AG09309 (cell line): ENCODE results near the gene MYL7.

ENCODE experiments used
- DNase-seq: peaks from one replicate; pipeline ENCODE4 v3.0.0-alpha.2; 2010; ENCODE audit warnings: low read depth
- H3K4me3 ChIP-seq: 2 replicates; pipeline ENCODE4 v1.5.1; 2011; ENCODE audit warnings: mild to moderate bottlenecking, low read depth, low read length, moderate library complexity; ENCODE audit not compliant: control insufficient read depth
- CTCF ChIP-seq: IDR thresholded peaks from 2 replicates; pipeline ENCODE4 v1.5.1; 2011; ENCODE audit warnings: mild to moderate bottlenecking, low read depth, low read length, inconsistent platforms; ENCODE audit not compliant: insufficient read depth, control insufficient read depth; ENCODE audit errors: missing control alignments

Gene MYL7

GRCh38 chr7:44155191-44156185 lies 14.4 kb upstream of the MYL7 start:
- no peak for DNase-seq
- H3K4me3 ChIP-seq, result no peak overlapping the region
- TF ChIP-seq CTCF, result no peak

DNA sequence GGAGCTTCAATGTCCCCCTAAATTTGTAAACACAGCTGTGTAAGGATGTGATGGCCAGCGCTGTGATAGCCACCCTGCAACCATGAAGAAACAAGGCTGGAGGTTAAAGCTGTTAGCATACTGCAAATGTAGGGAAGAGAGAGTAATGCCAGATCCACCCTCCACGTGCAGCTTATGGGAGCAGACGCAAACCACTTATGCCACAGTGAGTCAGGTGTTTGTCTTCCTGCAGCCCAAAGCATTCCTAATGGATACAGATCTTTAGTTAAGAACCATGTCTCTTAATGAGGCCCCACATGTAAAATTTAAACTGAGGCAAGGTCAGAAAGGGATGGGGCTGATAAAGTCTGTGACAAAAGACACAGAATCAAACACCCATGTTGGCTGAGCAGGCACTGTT lies 13.6 kb upstream of the MYL7 start:
- DNase-seq, result no peak
- H3K4me3 ChIP-seq, result no peak overlapping the region
- TF ChIP-seq CTCF, result no peak

- DNase-seq, result no peak
- no peak overlapping the region for H3K4me3 ChIP-seq
- no peak for TF ChIP-seq CTCF
Measured at GRCh38 chr7:44153948-44154335, 12.8 kb upstream of the MYL7 start.

GRCh38 chr7:44152971-44153947 lies 12.1 kb upstream of the MYL7 start:
- H3K4me3 ChIP-seq, result no peak overlapping the region

GRCh38 chr7:44151956-44152355 lies 10.8 kb upstream of the MYL7 start:
- no peak for TF ChIP-seq CTCF
- DNase-seq, result no peak

More at GRCh38 chr7:44152971-44153947, 12.1 kb upstream of the MYL7 start:
- no peak for DNase-seq
- no peak for TF ChIP-seq CTCF

GRCh38 chr7:44150966-44151941 lies 10.1 kb upstream of the MYL7 start:
- H3K4me3 ChIP-seq, result no peak overlapping the region
- TF ChIP-seq CTCF, result no peak
- no peak for DNase-seq

More at GRCh38 chr7:44151956-44152355, 10.8 kb upstream of the MYL7 start:
- no peak overlapping the region for H3K4me3 ChIP-seq
